ENCODE results near the gene KRT15. TPM values are rescaled to one million over a fixed set of nuclear protein-coding genes. Genes with fewer than 3 reads are reported as not detected.
A peak's percentile ranks its signal among the peaks of the same experiment; 100 is the strongest.

KRT15 gene
- total and polyA plus RNA-seq, 2 of the 8 experiments (the other 6 are each of a cell fraction or from before 2014, with no cell fraction given): 0.11 to 0.13 TPM

DNA sequence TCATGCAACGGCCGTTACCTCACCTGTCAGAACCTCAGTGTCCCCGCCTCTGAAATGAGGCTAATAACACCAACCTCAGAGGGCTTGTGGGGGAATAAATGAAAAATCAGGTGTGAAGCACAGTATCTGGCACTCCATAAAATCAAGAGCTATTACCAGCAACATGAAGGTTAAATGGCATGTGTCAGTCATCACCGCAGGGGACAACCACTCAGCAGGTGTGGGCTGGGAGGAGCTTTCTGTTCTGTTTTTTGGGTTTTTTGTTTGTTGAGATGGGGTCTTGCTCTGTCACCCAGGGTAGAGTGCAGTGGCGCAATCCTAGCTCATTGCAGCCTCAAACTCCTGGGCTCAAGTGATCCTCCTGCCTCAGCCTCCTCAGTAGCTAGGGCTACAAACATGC lies 26.2 kb upstream of the KRT15 start:
- no peaks in the 10 kb centered on the region for H3K23me2 ChIP-seq (ENCODE audit: low read depth, low read length)
- 0 out of 2 replicates have a peak overlapping the region, but pooled peaks have one; percentile 88 for H2BK15ac ChIP-seq (ENCODE audit: low read length)
- ChIA-PET CTCF (ENCODE audit: partially characterized antibody) (interaction anchor here (0.6 to 21.2 kb wide), 15 partner anchors 9 to 684 kb away, joined by 3 to 492 read pairs (median 3); partner anchors contain the start of genes KRT13, KRT19, KRT35 and KRT36), POLR2A (ENCODE audit: partially characterized antibody) (interaction anchor here (0.6 to 16.2 kb wide), 7 partner anchors 19 to 319 kb away, joined by 3 to 293 read pairs (median 3); partner anchors contain the start of genes EIF1 and KRT19)
- H2BK12ac ChIP-seq (ENCODE audit: low read depth, low read length): 0 out of 2 replicates have a peak overlapping the region, but pooled peaks have one; percentile 75
- WGBS, 2 experiments (ENCODE audit: extremely low coverage in 1 of 2, insufficient coverage in 1 of 2, insufficient read length in 1 of 2, insufficient replicate concordance in 2 of 2, low coverage in 1 of 2, low lambda C conversion rate in 2 of 2, missing lambda C conversion rate in 1 of 2): 94% methylated on average over 5 of the region's 5 CpGs; no CpG with 5 or more reads in 1 of the 2 experiments
- H3K27me3 ChIP-seq (replicated peaks in 1 of 4; ENCODE audit: control insufficient read depth in 3 of 4, extremely low read depth in 1 of 4, insufficient read depth in 3 of 4, low read length in 3 of 4): no peaks in the 10 kb centered on the region; a peak in 1 of 7 replicates
- H3K23ac ChIP-seq (ENCODE audit: insufficient read length): no peak overlapping the region
- H3K36me3 ChIP-seq (ENCODE audit: control insufficient read depth in 2 of 4, insufficient read depth in 4 of 4, low read length in 3 of 4): no peaks in the 10 kb centered on the region
- H3K4me2 ChIP-seq (ENCODE audit: insufficient read depth in 1 of 2, low read depth in 2 of 2, low read length in 2 of 2): peak overlapping the region in 1 of 2 experiments; percentile 21; a peak in 1 of 4 replicates
- no peak overlapping the region for H3K4ac ChIP-seq (replicated peaks; ENCODE audit: insufficient read length, low read depth, low read length)
- no peak overlapping the region; the same call in 1 of the 2 replicates for H2AK5ac ChIP-seq (ENCODE audit: low read depth, low read length)
- no peak overlapping the region for H3K4me3 ChIP-seq (ENCODE audit: extremely low read depth in 1 of 4, insufficient read depth in 2 of 4, low read depth in 3 of 4, low read length in 4 of 4)
- H3K9ac ChIP-seq (replicated peaks in 1 of 4; ENCODE audit: extremely low read depth in 1 of 4, low read depth in 3 of 4, low read length in 3 of 4): 0 out of 7 replicates have a peak overlapping the region, but pooled peaks of 1 of the 4 experiments have one; percentile 3
- DNase-seq (ENCODE audit: low read depth in 1 of 2, low spot score in 2 of 2): no peak
- peaks cover 8 to 28% (median 16%) of the 10 kb centered on the region in 4 experiments for H3K4me1 ChIP-seq (replicated peaks in 1 of 4; ENCODE audit: control insufficient read depth in 3 of 4, insufficient read depth in 4 of 4, low read length in 3 of 4)
- no peak overlapping the region; the same call in 1 of the 2 replicates for H3K18ac ChIP-seq (ENCODE audit: extremely low read depth, low read length)
- H3K79me2 ChIP-seq (ENCODE audit: control insufficient read depth in 1 of 2, insufficient read depth in 2 of 2, low read length in 2 of 2): no peaks in the 10 kb centered on the region
- TF ChIP-seq HDAC2 (IDR thresholded peaks at IDR 0.05; ENCODE audit: borderline replicate concordance in 1 of 2, low read depth in 2 of 2, low read length in 2 of 2) (no peak), GTF2F1 (IDR thresholded peaks at IDR 0.05; ENCODE audit: borderline replicate concordance, low read depth, low read length) (no peak), SIRT6 (IDR thresholded peaks at IDR 0.05; ENCODE audit: low read length) (no peak), EZH2 (IDR thresholded peaks at IDR 0.05; ENCODE audit: low read depth, low read length, severe bottlenecking) (no peak), PHF8 (conservative IDR thresholded peaks at IDR 0.05; ENCODE audit: low read depth, low read length) (no peak), SIN3A (conservative IDR thresholded peaks at IDR 0.05 in 1 of 2, IDR thresholded peaks at IDR 0.05 in 1 of 2; ENCODE audit: low read depth in 1 of 2, low read length in 2 of 2) (no peak), BRCA1 (IDR thresholded peaks at IDR 0.05; ENCODE audit: low read depth, low read length) (no peak)
- H3K56ac ChIP-seq (replicated peaks; ENCODE audit: insufficient read length, low read depth, low read length): no peak overlapping the region
- H4K8ac ChIP-seq (ENCODE audit: extremely low read depth, insufficient read depth, low read length): peak overlapping the region; percentile 51; the same call in 1 of the 2 replicates
- peak overlapping the region; percentile 80; the same call in 1 of the 2 replicates for H2BK20ac ChIP-seq (ENCODE audit: low read length)
- H2BK5ac ChIP-seq (ENCODE audit: low read depth, low read length): no peak overlapping the region
- H4K5ac ChIP-seq (ENCODE audit: insufficient read length, low read depth, low read length): peak overlapping the region; percentile 0
- no peak overlapping the region for H3K14ac ChIP-seq (ENCODE audit: insufficient read length)
- H2BK120ac ChIP-seq (replicated peaks; ENCODE audit: low read depth, low read length): no peak overlapping the region
- no peaks in the 10 kb centered on the region; a peak in 1 of 4 replicates for H3K9me3 ChIP-seq (ENCODE audit: insufficient read depth in 2 of 2, low read depth in 1 of 2, low read length in 1 of 2)
- 0 out of 2 replicates have a peak overlapping the region, but pooled peaks have one; percentile 81 for H2AFZ ChIP-seq (ENCODE audit: low read length)
- FAIRE-seq: no peak
- no peaks in the 10 kb centered on the region for H3K79me1 ChIP-seq (ENCODE audit: low read depth, low read length)
- no peaks in the 10 kb centered on the region for H4K20me1 ChIP-seq (replicated peaks in 1 of 2; ENCODE audit: control insufficient read depth in 1 of 2, insufficient read depth in 2 of 2, low read length in 2 of 2)
- H3K27ac ChIP-seq (ENCODE audit: low read depth, low read length): no peak overlapping the region
- H4K91ac ChIP-seq (replicated peaks; ENCODE audit: insufficient read length, low read length): no peak overlapping the region
